Measurements from ENCODE around the gene ULK4.

- TF ChIP-seq ZNF394 (tag by site-specific recombination; IDR thresholded peaks at IDR 0.05; ENCODE audit: borderline replicate concordance) = no peak
- TF ChIP-seq ZNF830 (tag by site-specific recombination; IDR thresholded peaks at IDR 0.05; ENCODE audit: low read depth) = no peak
- no peak for TF ChIP-seq CTCF (tag by site-specific recombination; IDR thresholded peaks at IDR 0.05)
- TF ChIP-seq ZNF354C (tag by site-specific recombination; IDR thresholded peaks at IDR 0.05; ENCODE audit: borderline replicate concordance, low read depth) = no peak
- no peak for TF ChIP-seq ZIC2 (tag by site-specific recombination; IDR thresholded peaks at IDR 0.05)
- TF ChIP-seq PRDM10 (tag by site-specific recombination; IDR thresholded peaks at IDR 0.05) = no peak
- no peak for TF ChIP-seq ZNF24 (tag by site-specific recombination; IDR thresholded peaks at IDR 0.05)
- TF ChIP-seq YY1 (tag by site-specific recombination; IDR thresholded peaks at IDR 0.05) = no peak
- no peak for TF ChIP-seq ZNF19 (tag by site-specific recombination; IDR thresholded peaks at IDR 0.05; ENCODE audit: low read depth)
- TF ChIP-seq ZNF184 (tag by site-specific recombination; IDR thresholded peaks at IDR 0.05) = no peak
- TF ChIP-seq ZNF274 (IDR thresholded peaks at IDR 0.05; ENCODE audit: low read length) = no peak
- TF ChIP-seq ZNF274 (tag by site-specific recombination; IDR thresholded peaks at IDR 0.05; ENCODE audit: borderline replicate concordance) = no peak
Measured at GRCh38 chr3:41507336-41508062, 454.4 kb downstream of the ULK4 start.
